IPS-18a (cell line): Measurements from ENCODE around the gene ECHDC1.
"Not testable (repeated sequence)": the region's sequence is repeated elsewhere in the genome, so short reads cannot be mapped to it uniquely, and the experiment has no call there.

Experiments
- H3K27ac ChIP-seq: one replicate; pipeline ENCODE4 v1.5.1; 2013; ENCODE audit warnings: low read length
- H3K27me3 ChIP-seq: one replicate; pipeline ENCODE4 v1.6.1; 2013; ENCODE audit warnings: mild to moderate bottlenecking, low read length; ENCODE audit not compliant: control insufficient read depth, insufficient read depth
- H3K36me3 ChIP-seq: one replicate; pipeline ENCODE4 v1.6.1; 2013; ENCODE audit warnings: low read depth, low read length; ENCODE audit not compliant: control insufficient read depth
- H3K4me1 ChIP-seq: one replicate; pipeline ENCODE4 v1.6.1; 2013; ENCODE audit warnings: low read depth, low read length; ENCODE audit not compliant: control insufficient read depth
- H3K4me3 ChIP-seq: one replicate; pipeline ENCODE4 v1.5.1; 2013; ENCODE audit warnings: low read length
- H3K9ac ChIP-seq: one replicate; pipeline ENCODE4 v1.6.1; 2013; ENCODE audit warnings: mild to moderate bottlenecking, low read length, moderate library complexity
- H3K9me3 ChIP-seq: one replicate; pipeline ENCODE4 v1.6.1; 2013; ENCODE audit warnings: low read depth, low read length; ENCODE audit not compliant: control insufficient read depth

ECHDC1 gene

GRCh38 chr6:127338936-127339335 is 4.5 kb downstream of the ECHDC1 start:
- H3K9me3 ChIP-seq, result no peaks in the 10 kb centered on the region
- H3K27me3 ChIP-seq, result no peaks in the 10 kb centered on the region
- no peak overlapping the region for H3K4me3 ChIP-seq
- no peak overlapping the region for H3K27ac ChIP-seq
- no peaks in the 10 kb centered on the region for H3K36me3 ChIP-seq
- peaks cover 9% of the 10 kb centered on the region for H3K4me1 ChIP-seq
- no peak overlapping the region for H3K9ac ChIP-seq

GRCh38 chr6:127332383-127332961 is 10.9 kb downstream of the ECHDC1 start:
- no peak overlapping the region for H3K4me3 ChIP-seq
- no peaks in the 10 kb centered on the region for H3K4me1 ChIP-seq
- no peak overlapping the region for H3K9ac ChIP-seq
- no peaks in the 10 kb centered on the region for H3K36me3 ChIP-seq
- no peaks in the 10 kb centered on the region for H3K9me3 ChIP-seq
- H3K27ac ChIP-seq, result no peak overlapping the region
- no peaks in the 10 kb centered on the region for H3K27me3 ChIP-seq

- not testable (repeated sequence) for H3K27me3 ChIP-seq, H3K36me3 ChIP-seq, H3K9ac ChIP-seq, H3K4me3 ChIP-seq, H3K27ac ChIP-seq, H3K9me3 ChIP-seq, H3K4me1 ChIP-seq
Measured at GRCh38 chr6:127331256-127331655, 12.2 kb downstream of the ECHDC1 start.

GRCh38 chr6:127328043-127328609 is 15.3 kb downstream of the ECHDC1 start:
- no peak overlapping the region for H3K9ac ChIP-seq
- H3K4me1 ChIP-seq, result no peaks in the 10 kb centered on the region
- H3K9me3 ChIP-seq, result no peaks in the 10 kb centered on the region
- no peak overlapping the region for H3K4me3 ChIP-seq
- H3K27me3 ChIP-seq, result no peaks in the 10 kb centered on the region
- peaks cover 4% of the 10 kb centered on the region for H3K36me3 ChIP-seq
- no peak overlapping the region for H3K27ac ChIP-seq

GRCh38 chr6:127319686-127320085 is 23.7 kb downstream of the ECHDC1 start:
- Histone ChIP-seq H3K4me1 (no peaks in the 10 kb centered on the region), H3K27ac (no peak overlapping the region), H3K4me3 (no peak overlapping the region), H3K36me3 (no peaks in the 10 kb centered on the region), H3K9me3 (no peaks in the 10 kb centered on the region), H3K9ac (no peak overlapping the region), H3K27me3 (no peaks in the 10 kb centered on the region)

- Histone ChIP-seq H3K4me1 (no peaks in the 10 kb centered on the region), H3K27me3 (no peaks in the 10 kb centered on the region), H3K9me3 (no peaks in the 10 kb centered on the region), H3K27ac (no peak overlapping the region), H3K9ac (no peak overlapping the region), H3K36me3 (no peaks in the 10 kb centered on the region), H3K4me3 (no peak overlapping the region)
Measured at GRCh38 chr6:127317388-127318128, 25.9 kb downstream of the ECHDC1 start.

- Histone ChIP-seq H3K4me3 (no peak overlapping the region), H3K9me3 (no peaks in the 10 kb centered on the region), H3K27me3 (no peaks in the 10 kb centered on the region), H3K4me1 (no peaks in the 10 kb centered on the region), H3K36me3 (no peaks in the 10 kb centered on the region), H3K9ac (no peak overlapping the region), H3K27ac (no peak overlapping the region)
Measured at GRCh38 chr6:127305741-127306140, 37.7 kb downstream of the ECHDC1 start.

- H3K4me1 ChIP-seq, result no peaks in the 10 kb centered on the region
- H3K9ac ChIP-seq, result no peak overlapping the region
- H3K36me3 ChIP-seq, result no peaks in the 10 kb centered on the region
- no peaks in the 10 kb centered on the region for H3K27me3 ChIP-seq
- no peak overlapping the region for H3K4me3 ChIP-seq
- no peaks in the 10 kb centered on the region for H3K9me3 ChIP-seq
- H3K27ac ChIP-seq, result no peak overlapping the region
Measured at GRCh38 chr6:127303917-127304316, 39.5 kb downstream of the ECHDC1 start.

- no peak overlapping the region for H3K4me3 ChIP-seq
- H3K4me1 ChIP-seq, result no peaks in the 10 kb centered on the region
- H3K9me3 ChIP-seq, result peaks cover under 1% of the 10 kb centered on the region
- H3K9ac ChIP-seq, result no peak overlapping the region
- no peaks in the 10 kb centered on the region for H3K27me3 ChIP-seq
- no peak overlapping the region for H3K27ac ChIP-seq
- H3K36me3 ChIP-seq, result no peaks in the 10 kb centered on the region
Measured at GRCh38 chr6:127302728-127303660, 40.4 kb downstream of the ECHDC1 start.

- Histone ChIP-seq H3K9me3 (peaks cover 4% of the 10 kb centered on the region), H3K27ac (no peak overlapping the region)
Measured at GRCh38 chr6:127301199-127301700, 42.2 kb downstream of the ECHDC1 start.

GRCh38 chr6:127300411-127300810 is 43.0 kb downstream of the ECHDC1 start:
- H3K27ac ChIP-seq, result no peak overlapping the region
- no peaks in the 10 kb centered on the region for H3K36me3 ChIP-seq
- H3K9me3 ChIP-seq, result peaks cover 4% of the 10 kb centered on the region
- no peaks in the 10 kb centered on the region for H3K4me1 ChIP-seq
- H3K4me3 ChIP-seq, result no peak overlapping the region
- no peaks in the 10 kb centered on the region for H3K27me3 ChIP-seq
- no peak overlapping the region for H3K9ac ChIP-seq

More at GRCh38 chr6:127301199-127301700, 42.2 kb downstream of the ECHDC1 start:
- no peaks in the 10 kb centered on the region for H3K4me1 ChIP-seq
- H3K9ac ChIP-seq, result no peak overlapping the region
- no peaks in the 10 kb centered on the region for H3K27me3 ChIP-seq
- no peak overlapping the region for H3K4me3 ChIP-seq
- no peaks in the 10 kb centered on the region for H3K36me3 ChIP-seq
